GM12878 (cell line): ENCODE results near the gene BTBD6. TPM values are rescaled to one million over a fixed set of nuclear protein-coding genes. Genes with fewer than 3 reads are reported as not detected.

Experiments
- CBX5 ChIP-seq: sonication (generic); IDR thresholded peaks from 2 replicates; pipeline ENCODE4 v1.6.1; 2016; ENCODE audit warnings: low read depth, moderate library complexity, mild to moderate bottlenecking, inconsistent platforms
- EP300 ChIP-seq, 2 experiments: fragments of 150-350 bp in 1 of 2; IDR thresholded peaks; 2 replicates each; pipeline ENCODE4 v1.6.1; 2011 to 2012; ENCODE audit warnings: low read depth in 2 of 2, low read length in 2 of 2, borderline replicate concordance in 1 of 2, improper control_type of control experiment in 1 of 2, inconsistent platforms in 1 of 2; ENCODE audit not compliant: control insufficient read depth in 1 of 2
- IKZF1 ChIP-seq: fragments of 450-650 bp; conservative IDR thresholded peaks from 2 replicates; pipeline ENCODE4 v1.6.1; 2017; ENCODE audit warnings: antibody characterized with exemption, mild to moderate bottlenecking
- KDM1A ChIP-seq: fragments of 200-600 bp; sonication (generic); IDR thresholded peaks from 2 replicates; pipeline ENCODE4 v1.6.1; 2016; ENCODE audit warnings: borderline replicate concordance
- MYB ChIP-seq: fragments of 150-350 bp; IDR thresholded peaks from 2 replicates; pipeline ENCODE4 v1.6.1; 2014; ENCODE audit warnings: mild to moderate bottlenecking, low read depth, low read length, borderline replicate concordance
- POLR2AphosphoS2 ChIP-seq: IDR thresholded peaks from 2 replicates; pipeline ENCODE4 v1.6.1; 2011; ENCODE audit warnings: low read depth, mild to moderate bottlenecking, low read length, improper control_type of control experiment, moderate library complexity
- RB1 ChIP-seq: fragments of 450-650 bp; formaldehyde crosslinking; IDR thresholded peaks from 2 replicates; pipeline ENCODE4 v1.6.1; 2017; ENCODE audit warnings: mild to moderate bottlenecking, borderline replicate concordance
- SMAD1 ChIP-seq: fragments of 450-650 bp; IDR thresholded peaks from 2 replicates; pipeline ENCODE4 v1.6.1; 2018; ENCODE audit warnings: mild to moderate bottlenecking, low read depth; ENCODE audit not compliant: partially characterized antibody
- SMAD5 ChIP-seq: IDR thresholded peaks from 2 replicates; pipeline ENCODE4 v1.6.1; 2016; ENCODE audit warnings: antibody characterized with exemption, low read depth
- SREBF1 ChIP-seq: IDR thresholded peaks from 2 replicates; pipeline ENCODE4 v1.6.1; 2012; ENCODE audit warnings: mild to moderate bottlenecking, low read length
- YBX1 ChIP-seq: fragments of 450-650 bp; IDR thresholded peaks from 2 replicates; pipeline ENCODE4 v1.6.1; 2016; ENCODE audit warnings: antibody characterized with exemption
- YY1 ChIP-seq: IDR thresholded peaks from 2 replicates; pipeline ENCODE4 v1.6.1; 2011; ENCODE audit warnings: low read depth, mild to moderate bottlenecking, low read length
- polyA plus RNA-seq, 11 experiments: library from polyadenylated mRNA; depleted of rRNA in 4 of 11; unstranded in 6 of 11; stranded (reverse) in 5 of 11; fragments of >200 nt; fragmentation: Nextera tagmentation in 4 of 11; fragmentation: Illumina TruSeq in 1 of 11; extraction: Ambion mirVana in 4 of 11; extraction: Trizol in 1 of 11; gene quantifications; 1 replicate in 1 of 11; 2 replicates in 10 of 11; pipeline versions ENCODE4 v1.2.1 to v1.2.3, GENCODE V29; 2011 to 2016; ENCODE audit warnings: inconsistent platforms in 2 of 11, missing spikeins in 2 of 11, low read depth in 1 of 11
- total RNA-seq, 4 experiments: library from RNA; depleted of rRNA in 3 of 4; stranded (reverse); fragments of >200 nt in 3 of 4; fragmentation: Illumina TruSeq in 1 of 4; extraction: Trizol in 1 of 4; gene quantifications; 2 replicates each; pipeline versions ENCODE4 v1.2.1 to v1.2.3, GENCODE V29; 2013 to 2021
- TF ChIP-seq, protein P1 (sequence below): fragments of 450-650 bp; conservative IDR thresholded peaks from 2 replicates; pipeline ENCODE4 v1.6.1; 2017; ENCODE audit warnings: mild to moderate bottlenecking, moderate library complexity
- TF ChIP-seq, protein P2 (sequence below): IDR thresholded peaks from 2 replicates; pipeline ENCODE4 v1.6.1; 2011; ENCODE audit warnings: borderline replicate concordance, low read depth, mild to moderate bottlenecking, moderate library complexity, low read length; ENCODE audit not compliant: insufficient read depth, poor library complexity, severe bottlenecking

BTBD6 gene
- total and polyA plus RNA-seq, 10 of the 15 experiments (the other 5 are each of a cell fraction or from before 2014, with no cell fraction given) = 1.4 to 36.5 (median 15.8) TPM

GRCh38 chr14:105203057-105203531 lies 45.2 kb upstream of the BTBD6 start (continued):
- no peak for TF ChIP-seq SMAD5
- no peak for TF ChIP-seq POLR2AphosphoS2
- TF ChIP-seq, protein P1, sequence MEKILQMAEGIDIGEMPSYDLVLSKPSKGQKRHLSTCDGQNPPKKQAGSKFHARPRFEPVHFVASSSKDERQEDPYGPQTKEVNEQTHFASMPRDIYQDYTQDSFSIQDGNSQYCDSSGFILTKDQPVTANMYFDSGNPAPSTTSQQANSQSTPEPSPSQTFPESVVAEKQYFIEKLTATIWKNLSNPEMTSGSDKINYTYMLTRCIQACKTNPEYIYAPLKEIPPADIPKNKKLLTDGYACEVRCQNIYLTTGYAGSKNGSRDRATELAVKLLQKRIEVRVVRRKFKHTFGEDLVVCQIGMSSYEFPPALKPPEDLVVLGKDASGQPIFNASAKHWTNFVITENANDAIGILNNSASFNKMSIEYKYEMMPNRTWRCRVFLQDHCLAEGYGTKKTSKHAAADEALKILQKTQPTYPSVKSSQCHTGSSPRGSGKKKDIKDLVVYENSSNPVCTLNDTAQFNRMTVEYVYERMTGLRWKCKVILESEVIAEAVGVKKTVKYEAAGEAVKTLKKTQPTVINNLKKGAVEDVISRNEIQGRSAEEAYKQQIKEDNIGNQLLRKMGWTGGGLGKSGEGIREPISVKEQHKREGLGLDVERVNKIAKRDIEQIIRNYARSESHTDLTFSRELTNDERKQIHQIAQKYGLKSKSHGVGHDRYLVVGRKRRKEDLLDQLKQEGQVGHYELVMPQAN = no peak
- 0 out of 2 replicates have a peak, but pooled peaks have one; percentile 13 for TF ChIP-seq IKZF1
- peak; percentile 51; the same call in 1 of the 2 replicates for TF ChIP-seq RB1
- TF ChIP-seq, protein P2, sequence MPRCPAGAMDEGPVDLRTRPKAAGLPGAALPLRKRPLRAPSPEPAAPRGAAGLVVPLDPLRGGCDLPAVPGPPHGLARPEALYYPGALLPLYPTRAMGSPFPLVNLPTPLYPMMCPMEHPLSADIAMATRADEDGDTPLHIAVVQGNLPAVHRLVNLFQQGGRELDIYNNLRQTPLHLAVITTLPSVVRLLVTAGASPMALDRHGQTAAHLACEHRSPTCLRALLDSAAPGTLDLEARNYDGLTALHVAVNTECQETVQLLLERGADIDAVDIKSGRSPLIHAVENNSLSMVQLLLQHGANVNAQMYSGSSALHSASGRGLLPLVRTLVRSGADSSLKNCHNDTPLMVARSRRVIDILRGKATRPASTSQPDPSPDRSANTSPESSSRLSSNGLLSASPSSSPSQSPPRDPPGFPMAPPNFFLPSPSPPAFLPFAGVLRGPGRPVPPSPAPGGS = no peak
- TF ChIP-seq EP300 (IDR thresholded peaks at IDR 0.05; ENCODE audit: borderline replicate concordance in 1 of 2, control insufficient read depth in 1 of 2, low read depth in 2 of 2, low read length in 2 of 2) = no peak
- TF ChIP-seq SMAD1 = no peak
- TF ChIP-seq KDM1A = no peak
- TF ChIP-seq CBX5 = no peak
- TF ChIP-seq SREBF1 = no peak
- TF ChIP-seq YY1 = peak; percentile 74
- TF ChIP-seq YBX1 = no peak
- no peak for TF ChIP-seq MYB
